GM12865 (cell line): ENCODE results near the gene LDLR.
A peak's percentile ranks its signal among the peaks of the same experiment; 100 is the strongest.

Experiments
- DNase-seq: peaks from one replicate; pipeline ENCODE4 v3.0.0; 2010; ENCODE audit warnings: low read depth
- H3K4me3 ChIP-seq: 2 replicates; pipeline ENCODE4 v1.5.1; 2011; ENCODE audit warnings: mild to moderate bottlenecking, low read depth, low read length, control low read depth
- TF ChIP-seq, protein P1 (sequence below): IDR thresholded peaks from 2 replicates; pipeline ENCODE4 v1.5.1; 2011; ENCODE audit warnings: low read length, control low read depth, low read depth, inconsistent platforms; ENCODE audit not compliant: insufficient read depth; ENCODE audit errors: missing control alignments

LDLR gene

DNA sequence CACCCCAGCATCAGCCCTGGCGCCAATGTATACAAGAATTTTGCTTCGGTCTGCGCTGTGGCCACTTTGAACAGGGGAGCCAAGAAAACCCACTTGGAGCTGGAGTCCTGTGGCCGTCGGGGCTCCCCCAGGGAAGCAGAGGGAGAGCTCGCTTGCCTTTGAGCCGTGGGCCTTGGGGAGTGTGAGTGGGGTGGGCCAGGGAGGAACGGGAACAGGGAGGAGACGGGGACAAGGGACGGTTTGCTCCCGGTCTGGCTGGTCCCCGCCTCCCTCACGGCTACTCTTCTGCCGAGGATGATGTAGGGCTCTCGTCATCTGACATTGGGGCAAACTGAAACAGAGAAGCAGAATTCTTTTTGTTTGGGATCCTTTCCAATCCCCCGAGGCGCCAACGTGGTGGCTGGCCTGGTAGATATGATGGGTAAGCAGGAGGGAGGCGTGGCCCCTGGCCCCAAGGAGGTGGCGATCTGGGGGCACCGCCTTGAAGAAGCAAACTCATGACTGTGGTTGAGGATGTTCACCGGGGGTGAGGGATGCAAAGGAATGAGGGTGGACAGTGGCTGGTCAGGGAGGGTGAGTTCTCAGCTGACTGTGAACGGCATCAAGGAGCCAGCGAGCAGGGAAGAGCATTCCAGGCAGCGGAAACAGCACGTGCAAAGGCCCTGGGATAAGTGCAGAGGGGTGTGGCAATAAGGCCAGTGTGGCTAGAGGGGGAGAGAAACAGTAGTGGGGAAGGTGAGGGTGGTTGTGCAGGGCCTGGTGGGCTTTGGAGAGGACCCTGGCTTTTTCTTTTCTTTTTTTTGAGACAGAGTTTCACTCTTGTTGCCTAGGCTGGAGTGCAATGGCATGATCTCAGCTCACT is 77.2 kb downstream of the LDLR start:
- H3K4me3 ChIP-seq, result no peak overlapping the region
- TF ChIP-seq, protein P1, sequence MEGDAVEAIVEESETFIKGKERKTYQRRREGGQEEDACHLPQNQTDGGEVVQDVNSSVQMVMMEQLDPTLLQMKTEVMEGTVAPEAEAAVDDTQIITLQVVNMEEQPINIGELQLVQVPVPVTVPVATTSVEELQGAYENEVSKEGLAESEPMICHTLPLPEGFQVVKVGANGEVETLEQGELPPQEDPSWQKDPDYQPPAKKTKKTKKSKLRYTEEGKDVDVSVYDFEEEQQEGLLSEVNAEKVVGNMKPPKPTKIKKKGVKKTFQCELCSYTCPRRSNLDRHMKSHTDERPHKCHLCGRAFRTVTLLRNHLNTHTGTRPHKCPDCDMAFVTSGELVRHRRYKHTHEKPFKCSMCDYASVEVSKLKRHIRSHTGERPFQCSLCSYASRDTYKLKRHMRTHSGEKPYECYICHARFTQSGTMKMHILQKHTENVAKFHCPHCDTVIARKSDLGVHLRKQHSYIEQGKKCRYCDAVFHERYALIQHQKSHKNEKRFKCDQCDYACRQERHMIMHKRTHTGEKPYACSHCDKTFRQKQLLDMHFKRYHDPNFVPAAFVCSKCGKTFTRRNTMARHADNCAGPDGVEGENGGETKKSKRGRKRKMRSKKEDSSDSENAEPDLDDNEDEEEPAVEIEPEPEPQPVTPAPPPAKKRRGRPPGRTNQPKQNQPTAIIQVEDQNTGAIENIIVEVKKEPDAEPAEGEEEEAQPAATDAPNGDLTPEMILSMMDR, result no peak
- DNase-seq, result no peak

DNA sequence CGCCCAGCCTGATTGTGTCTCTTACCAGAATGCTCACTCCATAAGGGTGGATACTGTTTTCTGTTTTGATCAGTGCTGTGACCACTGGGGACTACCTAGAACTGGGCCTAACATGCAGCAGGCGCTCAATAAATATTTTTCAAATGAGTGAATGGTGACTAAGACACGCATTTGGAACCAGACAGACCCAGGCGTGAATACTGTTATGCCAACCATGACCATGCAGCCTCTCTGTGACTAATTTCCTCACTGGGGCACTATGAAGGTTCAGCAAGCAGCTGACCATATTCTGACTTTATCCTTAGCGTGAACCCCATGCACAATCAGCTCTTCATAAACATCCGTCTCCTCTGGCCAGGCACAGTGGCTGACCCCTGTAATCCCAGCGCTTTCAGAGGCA is 79.3 kb downstream of the LDLR start:
- TF ChIP-seq, protein P1, result no peak
- no peak overlapping the region for H3K4me3 ChIP-seq
- DNase-seq, result peak; percentile 40

DNA sequence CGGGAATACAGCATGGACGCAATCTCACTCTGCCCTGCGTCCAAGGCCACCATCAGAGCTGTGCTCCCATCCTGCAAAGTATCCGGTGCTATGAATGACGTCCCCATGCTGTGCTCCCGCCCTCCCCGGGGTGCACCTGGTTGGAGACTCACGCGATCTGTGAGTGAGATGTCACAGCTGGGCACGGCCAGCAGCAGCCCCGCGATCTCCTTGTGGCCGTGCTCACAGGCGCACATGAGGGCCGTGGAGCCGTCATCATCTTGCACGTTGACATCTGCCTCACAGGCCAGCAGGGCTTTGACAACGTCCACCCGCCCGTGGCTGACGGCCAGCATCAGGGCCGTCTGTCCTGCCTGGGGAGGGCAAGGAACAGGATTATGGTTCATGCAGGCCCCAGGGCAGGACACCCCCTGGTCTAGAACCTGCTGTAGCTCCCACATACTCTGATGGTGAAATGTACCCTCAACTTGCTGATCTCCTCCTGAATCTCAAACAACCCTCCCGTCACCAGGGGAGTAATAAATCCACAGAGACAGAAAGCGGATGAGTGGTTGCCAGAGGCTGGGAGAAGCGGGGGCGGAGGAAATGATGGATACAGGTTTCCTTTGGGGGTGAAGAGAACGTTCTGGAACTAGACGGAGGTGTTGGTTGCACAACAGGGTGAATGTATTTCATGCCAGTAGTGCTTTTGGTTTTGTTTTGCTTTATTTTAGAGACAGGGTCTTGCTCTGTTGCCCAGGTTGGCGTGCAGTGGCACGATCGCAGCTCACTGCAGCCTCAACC is 80.8 kb downstream of the LDLR start:
- no peak overlapping the region for H3K4me3 ChIP-seq
- no peak for DNase-seq
- TF ChIP-seq, protein P1, result no peak

DNA sequence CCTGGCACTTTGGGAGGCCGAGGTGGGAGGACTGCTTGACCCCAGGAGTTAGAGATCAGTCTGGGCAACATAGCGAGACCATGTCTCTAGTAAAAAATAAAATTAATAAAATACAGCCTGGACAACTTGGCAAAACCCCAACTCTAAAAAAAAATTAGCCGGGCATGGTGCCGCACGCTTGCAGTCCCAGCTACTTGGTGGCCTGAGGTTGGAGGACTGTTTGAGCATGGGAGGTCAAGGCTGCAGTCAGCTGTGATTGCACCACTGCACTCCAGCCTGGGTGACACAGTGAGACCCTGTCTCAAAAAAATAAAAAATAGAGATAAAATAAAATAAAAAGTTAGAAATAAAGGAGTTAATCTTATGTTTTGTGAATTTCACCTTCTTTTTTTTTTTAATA is 81.9 kb downstream of the LDLR start:
- TF ChIP-seq, protein P1, result no peak
- no peak for DNase-seq

DNA sequence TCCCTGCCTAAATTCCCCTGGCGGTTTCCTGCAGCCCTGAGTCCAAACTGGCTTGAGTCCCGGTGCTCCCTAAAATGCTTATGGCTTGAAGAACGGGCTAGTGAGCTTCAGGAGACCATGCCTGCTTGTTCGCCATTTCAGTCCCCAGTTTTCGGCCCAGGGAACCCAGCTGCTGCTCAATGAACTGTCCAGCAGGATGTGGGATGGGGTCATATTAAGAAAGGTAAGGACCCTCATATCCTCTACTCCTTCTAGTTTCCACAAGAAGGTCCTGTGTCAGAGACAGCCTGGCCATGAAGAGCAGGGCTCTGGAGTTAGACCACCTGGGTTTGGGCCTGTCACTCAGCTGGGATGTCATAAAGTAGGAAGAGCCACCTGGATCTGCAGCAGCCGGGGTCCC is 83.3 kb downstream of the LDLR start:
- H3K4me3 ChIP-seq, result no peak overlapping the region
- TF ChIP-seq, protein P1, result no peak
- no peak for DNase-seq

More for the DNA sequence above, 81.9 kb downstream of the LDLR start:
- no peak overlapping the region for H3K4me3 ChIP-seq

DNA sequence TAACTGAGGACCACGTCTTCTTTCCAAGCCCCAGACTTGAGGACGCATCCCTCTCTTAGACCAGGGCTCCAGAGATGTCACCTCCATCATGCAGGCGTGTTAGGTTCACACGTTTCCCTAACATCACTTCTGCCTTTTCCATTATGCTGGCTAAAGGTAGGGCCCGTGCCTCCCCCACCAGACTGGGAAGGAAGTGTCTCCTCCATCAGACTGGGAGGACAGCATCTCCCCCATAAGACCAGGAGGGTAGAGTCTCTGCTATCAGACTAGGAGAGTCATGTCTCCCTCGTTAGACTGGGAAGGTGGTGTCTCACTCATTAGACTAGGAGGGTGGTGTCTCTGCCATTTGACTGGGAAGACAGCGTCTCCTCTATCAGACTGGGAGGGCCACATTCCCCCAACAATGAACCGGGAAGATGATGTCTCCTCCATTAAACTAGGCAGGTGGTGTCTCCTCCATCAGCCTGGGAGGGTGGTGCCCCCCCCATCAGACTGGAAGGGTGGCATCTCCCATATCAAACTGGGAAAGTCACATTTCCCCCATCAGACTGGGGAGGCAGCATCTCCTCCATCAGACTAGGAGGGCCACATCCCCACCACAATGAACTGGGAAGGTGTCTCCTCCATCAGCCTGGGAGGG is 84.4 kb downstream of the LDLR start:
- TF ChIP-seq, protein P1, result no peak
- DNase-seq, result no peak
- H3K4me3 ChIP-seq, result no peak overlapping the region
